ENCODE data around the gene SFXN3. TPM values are rescaled to one million over a fixed set of nuclear protein-coding genes. Genes with fewer than 3 reads are reported as not detected.

The SFXN3 gene
- total RNA-seq, 2 experiments from 2014 or later, result 21.2 to 23.0 TPM

- CTCF ChIA-PET, result interaction anchor here (0.6 to 11.7 kb wide), 14 partner anchors 9 to 619 kb away, joined by 3 to 107 read pairs (median 7); partner anchors contain the start of genes PDZD7 and SFXN3
- POLR2A ChIA-PET, result interaction anchor here (1.1 to 2.0 kb wide), 3 partner anchors 10 to 81 kb away, joined by 3 to 6 read pairs (median 5); no protein-coding TSS in a partner anchor
Measured at GRCh38 chr10:101060951-101061623, 30.1 kb downstream of the SFXN3 start.

GRCh38 chr10:101061624-101062231, 30.7 kb downstream of the SFXN3 start, which contains the start of gene KAZALD1:
Gene KAZALD1, plus strand, starts transcription at chr10:101061989. Its CDS starts 604 bp downstream, at chr10:101062593.
- ChIA-PET CTCF (interaction anchor here (0.6 to 11.7 kb wide), 9 partner anchors 10 to 620 kb away, joined by 3 to 107 read pairs (median 8); partner anchors contain the start of genes PDZD7 and SFXN3), POLR2A (interaction anchor here (1.1 to 2.0 kb wide), 2 partner anchors 47 to 80 kb away, joined by 3 to 6 read pairs; no protein-coding TSS in a partner anchor)

- ChIA-PET CTCF (interaction anchor here (0.8 to 11.7 kb wide), 9 partner anchors 11 to 152 kb away, joined by 3 to 107 read pairs (median 8); partner anchors contain the start of genes PDZD7 and SFXN3), POLR2A (no interaction called here)
Measured at GRCh38 chr10:101062232-101063049, 31.4 kb downstream of the SFXN3 start.

- POLR2A ChIA-PET, result no interaction called here
- CTCF ChIA-PET, result interaction anchor here (0.8 to 11.7 kb wide), 5 partner anchors 12 to 151 kb away, joined by 3 to 107 read pairs (median 4); no protein-coding TSS in a partner anchor
Measured at GRCh38 chr10:101063050-101063525, 32.1 kb downstream of the SFXN3 start.

GRCh38 chr10:101063548-101064414, 32.7 kb downstream of the SFXN3 start:
- CTCF ChIA-PET, result interaction anchor here (0.7 to 11.7 kb wide), 8 partner anchors 12 to 76 kb away, joined by 3 to 107 read pairs (median 5); partner anchors contain the start of gene SFXN3
- POLR2A ChIA-PET, result no interaction called here

- POLR2A ChIA-PET, result no interaction called here
Measured at GRCh38 chr10:101064415-101065030, 33.5 kb downstream of the SFXN3 start.

GRCh38 chr10:101065481-101066145, 34.6 kb downstream of the SFXN3 start:
- POLR2A ChIA-PET, result no interaction called here
- CTCF ChIA-PET, result interaction anchor here (1.1 to 11.7 kb wide), 5 partner anchors 14 to 52 kb away, joined by 4 to 93 read pairs (median 5); partner anchors contain the start of gene SFXN3

More at GRCh38 chr10:101064415-101065030, 33.5 kb downstream of the SFXN3 start:
- CTCF ChIA-PET, result interaction anchor here (0.7 to 11.7 kb wide), 7 partner anchors 13 to 73 kb away, joined by 3 to 93 read pairs (median 5); partner anchors contain the start of gene SFXN3

GRCh38 chr10:101066146-101066895, 35.3 kb downstream of the SFXN3 start:
- ChIA-PET CTCF (interaction anchor here (0.6 to 11.7 kb wide), 7 partner anchors 11 to 70 kb away, joined by 3 to 93 read pairs (median 5); no protein-coding TSS in a partner anchor), POLR2A (no interaction called here)

- POLR2A ChIA-PET, result interaction anchor here (0.9 kb wide), 1 partner anchor 24 kb away, joined by 4 read pairs; no protein-coding TSS in a partner anchor
- CTCF ChIA-PET, result interaction anchor here (0.6 to 11.7 kb wide), 13 partner anchors 7 to 75 kb away, joined by 3 to 93 read pairs (median 4); no protein-coding TSS in a partner anchor
Measured at GRCh38 chr10:101066896-101067355, 35.9 kb downstream of the SFXN3 start.

- POLR2A ChIA-PET, result interaction anchor here (0.9 kb wide), 1 partner anchor 24 kb away, joined by 4 read pairs; no protein-coding TSS in a partner anchor
- CTCF ChIA-PET, result interaction anchor here (0.6 to 11.7 kb wide), 12 partner anchors 8 to 75 kb away, joined by 3 to 93 read pairs (median 4); no protein-coding TSS in a partner anchor
Measured at GRCh38 chr10:101067356-101068083, 36.5 kb downstream of the SFXN3 start.

GRCh38 chr10:101069441-101069840, 38.4 kb downstream of the SFXN3 start:
- ChIA-PET POLR2A (no interaction called here), CTCF (interaction anchor here (1.0 to 11.7 kb wide), 7 partner anchors 9 to 77 kb away, joined by 3 to 93 read pairs (median 9); no protein-coding TSS in a partner anchor)

GRCh38 chr10:101070098-101070497, 39.1 kb downstream of the SFXN3 start:
- ChIA-PET POLR2A (no interaction called here), CTCF (interaction anchor here (1.1 to 5.1 kb wide), 3 partner anchors 10 to 56 kb away, joined by 3 to 47 read pairs (median 9); no protein-coding TSS in a partner anchor)

GRCh38 chr10:101071267-101071884, 40.3 kb downstream of the SFXN3 start:
- POLR2A ChIA-PET, result no interaction called here
- CTCF ChIA-PET, result interaction anchor here (1.0 to 1.2 kb wide), 4 partner anchors 21 to 56 kb away, joined by 3 to 5 read pairs (median 4); no protein-coding TSS in a partner anchor

- POLR2A ChIA-PET, result no interaction called here
Measured at GRCh38 chr10:101071885-101072433, 40.9 kb downstream of the SFXN3 start.

More at GRCh38 chr10:101071885-101072433, 40.9 kb downstream of the SFXN3 start:
- CTCF ChIA-PET, result interaction anchor here (1.0 to 1.2 kb wide), 4 partner anchors 22 to 57 kb away, joined by 3 to 5 read pairs (median 4); no protein-coding TSS in a partner anchor

Measured in activated CD8-positive, alpha-beta memory T cell treated with anti-CD3 and anti-CD28 coated beads for 36 hours (primary cell).